Suprapubic skin (tissue), 4 donors: ENCODE data around the gene MSH6.

Experiments used
- EP300 ChIP-seq: sonication (generic); formaldehyde crosslinking; IDR thresholded peaks from one replicate; pipeline ENCODE4 v1.6.1; 2017; ENCODE audit warnings: antibody characterized with exemption
- POLR2A ChIP-seq, 2 donors: fragments of 450-650 bp; IDR thresholded peaks; one replicate each; pipeline ENCODE4 v1.6.1; 2017; ENCODE audit warnings: antibody characterized with exemption in 2 of 2, mild to moderate bottlenecking in 2 of 2, moderate library complexity in 2 of 2
- POLR2AphosphoS5 ChIP-seq, 3 donors: sonication (generic); formaldehyde crosslinking; IDR thresholded peaks; one replicate each; pipeline ENCODE4 v1.6.1; 2017; ENCODE audit warnings: antibody characterized with exemption in 3 of 3
- TF ChIP-seq, protein P1 (sequence below), 2 donors: fragments of 200-600 bp in 1 of 2; fragments of 450-650 bp in 1 of 2; sonication (generic) in 1 of 2; IDR thresholded peaks; one replicate each; pipeline ENCODE4 v1.5.1; 2016 to 2019; ENCODE audit warnings: antibody characterized with exemption in 2 of 2, mild to moderate bottlenecking in 1 of 2, moderate library complexity in 1 of 2

DNA sequence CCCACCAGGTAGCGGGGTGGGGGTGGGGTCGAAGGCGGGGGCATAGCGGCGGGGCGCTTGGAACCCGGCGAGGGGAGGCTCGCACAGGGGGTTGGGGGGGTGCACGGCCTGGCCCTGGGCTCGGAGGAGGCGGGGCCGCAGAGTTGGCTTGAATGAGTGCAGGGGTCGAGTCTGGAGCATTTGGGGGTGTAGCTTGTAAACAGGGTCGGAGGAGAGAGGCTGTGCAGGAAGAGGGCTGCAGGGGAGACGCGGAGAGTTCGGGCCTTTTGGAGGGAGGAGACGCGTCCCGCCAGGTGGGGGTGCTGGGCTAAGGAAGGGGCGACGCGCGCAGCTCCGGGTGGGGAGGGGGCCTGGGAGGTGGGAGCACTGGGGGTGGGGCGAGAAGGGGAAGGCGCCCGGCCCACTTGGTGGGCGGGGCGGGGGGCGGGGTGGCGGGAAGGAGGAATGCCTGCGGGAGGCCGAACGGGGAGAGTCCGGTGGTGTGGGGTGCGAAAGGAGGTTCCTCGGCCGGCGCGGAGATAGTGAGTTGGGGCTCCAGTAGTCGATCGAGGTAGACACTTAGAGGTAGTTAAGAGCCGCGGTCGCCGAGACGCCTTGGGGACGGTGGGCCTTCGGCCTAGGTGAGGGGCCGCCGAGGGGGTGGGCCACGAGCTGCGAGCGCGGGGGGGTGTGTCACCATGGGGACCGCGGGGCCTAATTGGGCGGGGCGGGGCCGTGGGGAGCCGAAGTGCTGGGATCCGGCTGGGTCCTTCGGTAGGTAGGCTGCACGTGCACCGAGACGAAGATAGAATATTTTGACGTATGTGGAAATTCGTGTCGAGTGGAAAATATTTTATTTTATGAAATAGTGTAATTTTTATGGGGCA, 774 bp downstream of the MSH6 start:
- TF ChIP-seq, protein P1, sequence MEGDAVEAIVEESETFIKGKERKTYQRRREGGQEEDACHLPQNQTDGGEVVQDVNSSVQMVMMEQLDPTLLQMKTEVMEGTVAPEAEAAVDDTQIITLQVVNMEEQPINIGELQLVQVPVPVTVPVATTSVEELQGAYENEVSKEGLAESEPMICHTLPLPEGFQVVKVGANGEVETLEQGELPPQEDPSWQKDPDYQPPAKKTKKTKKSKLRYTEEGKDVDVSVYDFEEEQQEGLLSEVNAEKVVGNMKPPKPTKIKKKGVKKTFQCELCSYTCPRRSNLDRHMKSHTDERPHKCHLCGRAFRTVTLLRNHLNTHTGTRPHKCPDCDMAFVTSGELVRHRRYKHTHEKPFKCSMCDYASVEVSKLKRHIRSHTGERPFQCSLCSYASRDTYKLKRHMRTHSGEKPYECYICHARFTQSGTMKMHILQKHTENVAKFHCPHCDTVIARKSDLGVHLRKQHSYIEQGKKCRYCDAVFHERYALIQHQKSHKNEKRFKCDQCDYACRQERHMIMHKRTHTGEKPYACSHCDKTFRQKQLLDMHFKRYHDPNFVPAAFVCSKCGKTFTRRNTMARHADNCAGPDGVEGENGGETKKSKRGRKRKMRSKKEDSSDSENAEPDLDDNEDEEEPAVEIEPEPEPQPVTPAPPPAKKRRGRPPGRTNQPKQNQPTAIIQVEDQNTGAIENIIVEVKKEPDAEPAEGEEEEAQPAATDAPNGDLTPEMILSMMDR (IDR thresholded peaks at IDR 0.05): no peak
- TF ChIP-seq POLR2A (IDR thresholded peaks at IDR 0.05): no peak
- TF ChIP-seq POLR2AphosphoS5 (IDR thresholded peaks at IDR 0.05): no peak
- no peak for TF ChIP-seq EP300
